ENCODE data around the gene CCRL2. TPM values are rescaled to one million over a fixed set of nuclear protein-coding genes. Genes with fewer than 3 reads are reported as not detected.

Gene CCRL2
- total RNA-seq, 1 experiment from 2014 or later, result not detected

- Histone ChIP-seq H3K14ac (ENCODE audit: insufficient read depth, low read length) (no peak within 1 kb of the TSS), H3T11ph (ENCODE audit: low read length) (no peak within 1 kb of the TSS), H2BK5ac (ENCODE audit: insufficient read length, low read length) (no peak within 1 kb of the TSS), H4K8ac (replicated peaks; ENCODE audit: insufficient read length, low read depth, low read length) (no peak within 1 kb of the TSS), H3K27ac (ENCODE audit: insufficient read length, low read depth, low read length) (no peak within 1 kb of the TSS), H2BK12ac (ENCODE audit: insufficient read length, low read depth, low read length) (no peak within 1 kb of the TSS), H2BK20ac (ENCODE audit: low read depth, low read length, poor library complexity, severe bottlenecking) (no peak within 1 kb of the TSS), H3K18ac (ENCODE audit: insufficient read length, low read depth, low read length) (no peak within 1 kb of the TSS), H3K27me3 (ENCODE audit: insufficient read depth, low read length) (no peaks in the 10 kb centered on the region), H3K79me2 (ENCODE audit: insufficient read depth, low read length) (no peaks in the 10 kb centered on the region), H3K56ac (ENCODE audit: insufficient read length, low read depth, low read length) (no peak within 1 kb of the TSS), H3K4ac (ENCODE audit: low read depth, low read length) (no peak within 1 kb of the TSS), H3K4me2 (ENCODE audit: insufficient read depth, insufficient read length, low read length) (no peak within 1 kb of the TSS), H3K23ac (ENCODE audit: insufficient read length, low read depth, low read length) (no peak within 1 kb of the TSS), H2BK120ac (ENCODE audit: low read depth, low read length, poor library complexity, severe bottlenecking) (no peak within 1 kb of the TSS), H3K79me1 (ENCODE audit: insufficient read depth, low read depth, low read length, poor library complexity, severe bottlenecking) (no peaks in the 10 kb centered on the region), H4K5ac (ENCODE audit: insufficient read length, low read depth, low read length) (no peak within 1 kb of the TSS), H4K20me1 (ENCODE audit: control insufficient read depth, insufficient read depth, insufficient read length) (no peaks in the 10 kb centered on the region), H3K9me3 (ENCODE audit: control insufficient read depth, low read depth, low read length) (no peaks in the 10 kb centered on the region), H2BK15ac (ENCODE audit: low read depth, low read length) (no peak within 1 kb of the TSS), H3K4me1 (ENCODE audit: insufficient read depth, low read length) (peaks cover 4% of the 10 kb centered on the region), H4K91ac (ENCODE audit: insufficient read length, low read depth, low read length) (no peak within 1 kb of the TSS), H3K23me2 (ENCODE audit: insufficient read length, low read depth, low read length, poor library complexity, severe bottlenecking) (peaks cover 2% of the 10 kb centered on the region), H2AK5ac (ENCODE audit: insufficient read length, low read length) (no peak within 1 kb of the TSS), H3K9ac (ENCODE audit: extremely low read depth, insufficient read length, low read length) (no peak within 1 kb of the TSS), H2AFZ (ENCODE audit: low read length) (no peak within 1 kb of the TSS)
- H3K4me1 Mint-ChIP-seq, result peaks cover 10 to 12% of the 10 kb centered on the region in 2 experiments
- no peaks in the 10 kb centered on the region for H3K36me3 Mint-ChIP-seq (ENCODE audit: insufficient read depth in 1 of 3, low read depth in 3 of 3)
- DNase-seq, result no peak
- H3K27ac Mint-ChIP-seq, result no peak within 1 kb of the TSS
- no peak within 1 kb of the TSS for H3K4me3 Mint-ChIP-seq
- H3K27me3 Mint-ChIP-seq (ENCODE audit: low read depth), result peaks cover 23% of the 10 kb centered on the region
- TF ChIP-seq CTCF (conservative IDR thresholded peaks at IDR 0.05), result no peak
- H3K9me3 Mint-ChIP-seq, result no peaks in the 10 kb centered on the region
- WGBS (ENCODE audit: extremely low coverage, insufficient read length, low lambda C conversion rate), result no CpG with 5 or more reads among the region's 5 CpGs
These were observed 36.1 kb upstream of the CCRL2 start, which contains the start of gene CCR5 for GRCh38 chr3:46370839-46371518. Gene CCR5 (plus strand): TSS chr3:46370946. CDS start chr3:46372903, 1,957 bp downstream.

Measured in H9 (cell line).